Choroid plexus epithelial cell (primary cell): ENCODE measurements around the gene SIN3A.

Source experiments
- DNase-seq: peaks from one replicate; pipeline ENCODE4 v3.0.0-alpha.2; 2010; ENCODE audit warnings: low read depth
- H3K4me3 ChIP-seq: 2 replicates; pipeline ENCODE4 v1.5.1; 2011; ENCODE audit warnings: low read depth, mild to moderate bottlenecking, control low read depth, low read length, moderate library complexity
- CTCF ChIP-seq: conservative IDR thresholded peaks from 2 replicates; pipeline ENCODE4 v1.5.1; 2011; ENCODE audit warnings: low read depth, mild to moderate bottlenecking, control low read depth, inconsistent platforms, low read length, moderate library complexity

SIN3A gene

GRCh38 chr15:75329571-75329970 is 121.9 kb downstream of the SIN3A start:
- DNase-seq: no peak
- TF ChIP-seq CTCF: no peak
- no peak overlapping the region for H3K4me3 ChIP-seq

GRCh38 chr15:75328493-75329314 is 122.8 kb downstream of the SIN3A start:
- TF ChIP-seq CTCF: no peak

GRCh38 chr15:75327491-75327890 is 124.0 kb downstream of the SIN3A start:
- H3K4me3 ChIP-seq: no peak overlapping the region
- no peak for TF ChIP-seq CTCF
- DNase-seq: no peak

More at GRCh38 chr15:75328493-75329314, 122.8 kb downstream of the SIN3A start:
- no peak for DNase-seq
- H3K4me3 ChIP-seq: no peak overlapping the region

- DNase-seq: no peak
- TF ChIP-seq CTCF: peak; percentile 8
- no peak overlapping the region for H3K4me3 ChIP-seq
Measured at GRCh38 chr15:75327005-75327404, 124.5 kb downstream of the SIN3A start.

- no peak for TF ChIP-seq CTCF
- no peak for DNase-seq
- no peak overlapping the region for H3K4me3 ChIP-seq
Measured at GRCh38 chr15:75325922-75326321, 125.6 kb downstream of the SIN3A start.

- no peak for DNase-seq
- no peak overlapping the region for H3K4me3 ChIP-seq
- TF ChIP-seq CTCF: no peak
Measured at GRCh38 chr15:75321711-75322110, 129.8 kb downstream of the SIN3A start.
